ENCODE results near the gene SCEL. TPM values are rescaled to one million over a fixed set of nuclear protein-coding genes. Genes with fewer than 3 reads are reported as not detected.

Gene SCEL
- total and polyA plus RNA-seq, 12 donors = 0.07 to 0.11 TPM; not detected in 10

GRCh38 chr13:77583581-77583980 lies 48.1 kb downstream of the SCEL start:
- TF ChIP-seq, protein P1, sequence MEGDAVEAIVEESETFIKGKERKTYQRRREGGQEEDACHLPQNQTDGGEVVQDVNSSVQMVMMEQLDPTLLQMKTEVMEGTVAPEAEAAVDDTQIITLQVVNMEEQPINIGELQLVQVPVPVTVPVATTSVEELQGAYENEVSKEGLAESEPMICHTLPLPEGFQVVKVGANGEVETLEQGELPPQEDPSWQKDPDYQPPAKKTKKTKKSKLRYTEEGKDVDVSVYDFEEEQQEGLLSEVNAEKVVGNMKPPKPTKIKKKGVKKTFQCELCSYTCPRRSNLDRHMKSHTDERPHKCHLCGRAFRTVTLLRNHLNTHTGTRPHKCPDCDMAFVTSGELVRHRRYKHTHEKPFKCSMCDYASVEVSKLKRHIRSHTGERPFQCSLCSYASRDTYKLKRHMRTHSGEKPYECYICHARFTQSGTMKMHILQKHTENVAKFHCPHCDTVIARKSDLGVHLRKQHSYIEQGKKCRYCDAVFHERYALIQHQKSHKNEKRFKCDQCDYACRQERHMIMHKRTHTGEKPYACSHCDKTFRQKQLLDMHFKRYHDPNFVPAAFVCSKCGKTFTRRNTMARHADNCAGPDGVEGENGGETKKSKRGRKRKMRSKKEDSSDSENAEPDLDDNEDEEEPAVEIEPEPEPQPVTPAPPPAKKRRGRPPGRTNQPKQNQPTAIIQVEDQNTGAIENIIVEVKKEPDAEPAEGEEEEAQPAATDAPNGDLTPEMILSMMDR (IDR thresholded peaks at IDR 0.05) = no peak
- no peak for ATAC-seq
- 76 to 84% methylated on average over 3 of the region's 3 CpGs for WGBS, 2 donors
- Histone ChIP-seq H3K4me1 (peaks cover 0 to 5% (median 0%) of the 10 kb centered on the region in 9 donors), H3K36me3 (no peaks in the 10 kb centered on the region), H3K27ac (no peak overlapping the region), H3K27me3 (peaks cover 0 to 5% (median 0%) of the 10 kb centered on the region in 7 donors), H3K9me3 (no peaks in the 10 kb centered on the region), H3K4me3 (no peak overlapping the region)
- no peak for DNase-seq
- intact Hi-C loops (cut with DNase I) = no loop called here

DNA sequence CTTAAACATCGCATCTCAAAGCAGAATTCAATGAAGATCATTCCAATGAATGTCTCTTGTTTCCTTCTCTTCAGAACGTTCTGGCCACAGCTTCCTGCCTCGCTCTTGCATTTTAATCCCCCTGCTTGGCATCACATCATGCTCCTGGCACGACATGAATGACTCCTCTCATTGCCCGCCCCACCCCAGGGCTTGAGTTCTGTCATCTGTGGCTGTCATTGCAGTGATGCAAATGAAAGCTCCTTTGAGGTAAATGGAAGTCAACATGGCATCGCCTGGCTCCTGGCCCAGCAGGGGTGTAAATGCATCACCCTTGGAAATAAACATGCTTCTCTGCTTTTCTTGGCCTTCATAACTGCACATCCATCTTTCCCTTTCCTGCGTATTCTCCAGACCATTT lies 48.6 kb downstream of the SCEL start:
- ATAC-seq (no peak), DNase-seq (no peak)
- 75% methylated on average over 7 of the region's 7 CpGs for WGBS, 2 donors
- H3K4me1 ChIP-seq = peaks cover 0 to 5% (median 0%) of the 10 kb centered on the region in 9 donors
- H3K4me3 ChIP-seq = no peak overlapping the region
- H3K27ac ChIP-seq = no peak overlapping the region
- TF ChIP-seq, protein P1 (IDR thresholded peaks at IDR 0.05) = no peak
- H3K27me3 ChIP-seq = peaks cover 0 to 5% (median 0%) of the 10 kb centered on the region in 7 donors
- intact Hi-C loops (cut with DNase I) = no loop called here
- H3K9me3 ChIP-seq = no peaks in the 10 kb centered on the region
- no peaks in the 10 kb centered on the region for H3K36me3 ChIP-seq

DNA sequence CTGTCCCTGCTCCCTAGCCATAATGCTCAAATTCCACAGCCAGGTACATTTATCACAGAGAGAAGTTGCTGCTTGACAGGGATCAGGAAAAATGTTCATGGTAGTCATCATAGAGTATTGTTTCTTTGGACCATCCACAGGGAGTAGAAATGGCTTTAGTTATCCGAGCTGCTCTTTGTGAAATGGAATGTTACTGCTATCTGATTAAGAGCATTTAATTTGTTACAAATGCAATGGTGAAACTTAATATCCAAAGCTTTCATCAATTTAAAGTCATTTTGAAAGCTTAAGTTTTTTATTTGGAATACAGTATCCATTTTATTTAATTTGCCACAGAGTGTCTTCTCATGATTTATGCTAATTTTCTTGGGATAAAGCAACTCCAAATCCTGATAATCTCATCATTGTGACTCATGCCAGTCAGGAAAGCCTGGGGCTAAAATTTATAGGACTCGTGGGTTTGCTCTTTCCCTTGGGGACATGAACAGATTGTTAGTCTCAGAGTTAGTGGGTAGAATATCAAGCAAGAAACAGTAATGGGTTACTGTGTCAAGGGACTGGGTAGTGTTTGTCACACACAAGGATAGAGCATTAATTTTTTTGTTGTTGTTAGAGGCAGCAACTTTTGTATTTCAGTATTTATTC lies 59.8 kb downstream of the SCEL start:
- H3K27me3 ChIP-seq = peaks cover 0 to 26% (median 5%) of the 10 kb centered on the region in 7 donors
- H3K9me3 ChIP-seq = no peaks in the 10 kb centered on the region
- 35 to 36% methylated on average over 2 of the region's 2 CpGs for WGBS, 2 donors
- intact Hi-C loops (cut with DNase I) = loop anchor here in 5 of 10 donors (5.0 to 10.0 kb wide), 3 partner anchors 130 to 160 kb away; no protein-coding TSS in a partner anchor
- ATAC-seq (no peak), DNase-seq (no peak)
- no peak overlapping the region for H3K27ac ChIP-seq
- no peaks in the 10 kb centered on the region for H3K4me1 ChIP-seq
- H3K36me3 ChIP-seq = no peaks in the 10 kb centered on the region
- TF ChIP-seq, protein P1 (IDR thresholded peaks at IDR 0.05) = no peak
- H3K4me3 ChIP-seq = no peak overlapping the region

DNA sequence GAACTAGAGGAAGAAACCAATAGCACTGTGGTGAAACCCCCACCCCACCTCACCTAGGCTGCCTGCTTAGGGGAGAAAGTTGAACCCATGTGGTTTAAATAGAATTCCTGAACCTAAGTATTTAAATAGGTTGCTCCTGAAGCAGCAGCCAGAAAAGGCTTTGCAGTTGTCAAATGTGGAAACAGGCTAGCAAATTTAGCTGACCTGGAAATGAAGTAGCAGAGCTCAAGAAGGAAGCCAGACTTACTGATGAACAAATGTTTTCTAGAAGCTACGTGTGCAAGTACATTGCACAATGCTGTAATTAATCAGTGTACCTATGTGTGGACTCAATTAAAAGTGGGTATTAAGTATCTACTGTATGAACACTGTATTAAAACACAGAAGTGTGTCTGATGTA lies 61.3 kb downstream of the SCEL start:
- peaks cover 0 to 15% (median 1%) of the 10 kb centered on the region in 7 donors for H3K27me3 ChIP-seq
- TF ChIP-seq, protein P1 (IDR thresholded peaks at IDR 0.05) = no peak
- no peaks in the 10 kb centered on the region for H3K36me3 ChIP-seq
- no peak overlapping the region for H3K27ac ChIP-seq
- no peak for ATAC-seq
- no peak overlapping the region for H3K4me3 ChIP-seq
- no peaks in the 10 kb centered on the region for H3K4me1 ChIP-seq
- 59 to 68% methylated on average over 1 of the region's 1 CpG for WGBS, 2 donors
- intact Hi-C loops (cut with DNase I) = loop anchor here in 5 of 10 donors (5.0 to 10.0 kb wide), 3 partner anchors 128 to 158 kb away; no protein-coding TSS in a partner anchor
- H3K9me3 ChIP-seq = no peaks in the 10 kb centered on the region
- no peak for DNase-seq

Data from heart right ventricle (tissue), 16 donors.